GM12878 (cell line): Measurements from ENCODE around the gene TCF7. TPM values are rescaled to one million over a fixed set of nuclear protein-coding genes. Genes with fewer than 3 reads are reported as not detected.

ENCODE experiments used
- ASH2L ChIP-seq: fragments of 300-600, 200-600 bp; sonication (generic); IDR thresholded peaks from 2 replicates; pipeline ENCODE4 v1.6.1; 2017; ENCODE audit warnings: low read depth, mild to moderate bottlenecking, borderline replicate concordance
- CHD1 ChIP-seq: IDR thresholded peaks from 2 replicates; pipeline ENCODE4 v1.6.1; 2012; ENCODE audit warnings: low read depth, low read length, improper control_type of control experiment
- ELK1 ChIP-seq: IDR thresholded peaks from 2 replicates; pipeline ENCODE4 v1.6.1; 2012; ENCODE audit warnings: low read depth, low read length, improper control_type of control experiment
- HDGF ChIP-seq: fragments of 450-650 bp; IDR thresholded peaks from 2 replicates; pipeline ENCODE4 v1.6.1; 2016; ENCODE audit warnings: antibody characterized with exemption
- JUNB ChIP-seq: IDR thresholded peaks from 2 replicates; pipeline ENCODE4 v1.6.1; 2016; ENCODE audit warnings: antibody characterized with exemption, mild to moderate bottlenecking
- KLF5 ChIP-seq: fragments of 450-650 bp; IDR thresholded peaks from 2 replicates; pipeline ENCODE4 v1.6.1; 2014; ENCODE audit warnings: mild to moderate bottlenecking; ENCODE audit not compliant: partially characterized antibody
- MXI1 ChIP-seq: fragments of 150-350 bp; IDR thresholded peaks from 2 replicates; pipeline ENCODE4 v1.6.1; 2011; ENCODE audit warnings: low read depth, mild to moderate bottlenecking, inconsistent platforms, low read length, improper control_type of control experiment
- NR2C1 ChIP-seq: fragments of 450-650 bp; IDR thresholded peaks from 2 replicates; pipeline ENCODE4 v1.6.1; 2017; ENCODE audit warnings: antibody characterized with exemption, mild to moderate bottlenecking, moderate library complexity
- PML ChIP-seq: IDR thresholded peaks from 2 replicates; pipeline ENCODE4 v1.6.1; 2012; ENCODE audit warnings: low read length, inconsistent platforms
- TCF12 ChIP-seq: IDR thresholded peaks from 2 replicates; pipeline ENCODE4 v1.6.1; 2011; ENCODE audit warnings: low read depth, mild to moderate bottlenecking, low read length
- ZBTB11 ChIP-seq: fragments of 450-650 bp; formaldehyde crosslinking; IDR thresholded peaks from 2 replicates; pipeline ENCODE4 v1.5.0; 2022; ENCODE audit warnings: mild to moderate bottlenecking, missing genetic modification characterization
- ZBTB40 ChIP-seq: fragments of 450-650 bp; IDR thresholded peaks from 2 replicates; pipeline ENCODE4 v1.6.1; 2016; ENCODE audit warnings: mild to moderate bottlenecking, moderate library complexity, borderline replicate concordance
- ZNF687 ChIP-seq: fragments of 450-650 bp; IDR thresholded peaks from 2 replicates; pipeline ENCODE4 v1.6.1; 2017; ENCODE audit warnings: mild to moderate bottlenecking, moderate library complexity
- polyA plus RNA-seq, 11 experiments: library from polyadenylated mRNA; depleted of rRNA in 4 of 11; unstranded in 6 of 11; stranded (reverse) in 5 of 11; fragments of >200 nt; fragmentation: Nextera tagmentation in 4 of 11; fragmentation: Illumina TruSeq in 1 of 11; extraction: Ambion mirVana in 4 of 11; extraction: Trizol in 1 of 11; gene quantifications; 1 replicate in 1 of 11; 2 replicates in 10 of 11; pipeline versions ENCODE4 v1.2.1 to v1.2.3, GENCODE V29; 2011 to 2016; ENCODE audit warnings: inconsistent platforms in 2 of 11, missing spikeins in 2 of 11, low read depth in 1 of 11
- total RNA-seq, 4 experiments: library from RNA; depleted of rRNA in 3 of 4; stranded (reverse); fragments of >200 nt in 3 of 4; fragmentation: Illumina TruSeq in 1 of 4; extraction: Trizol in 1 of 4; gene quantifications; 2 replicates each; pipeline versions ENCODE4 v1.2.1 to v1.2.3, GENCODE V29; 2013 to 2021

The TCF7 gene
- total and polyA plus RNA-seq, 10 of the 15 experiments (the other 5 are each of a cell fraction or from before 2014, with no cell fraction given), result 10.0 to 60.2 (median 23.6) TPM

GRCh38 chr5:134114886-134115805 lies 665 bp downstream of the TCF7 start (continued):
- peak; percentile 42; the same call in 1 of the 2 replicates for TF ChIP-seq ZNF687
- TF ChIP-seq JUNB, result no peak
- no peak for TF ChIP-seq ASH2L
- no peak for TF ChIP-seq KLF5
- TF ChIP-seq NR2C1, result peak; percentile 69
- no peak for TF ChIP-seq MXI1
- peak; percentile 66; the same call in 1 of the 2 replicates for TF ChIP-seq ELK1
- TF ChIP-seq ZBTB11 (CRISPR knock-in tag), result no peak
- no peak for TF ChIP-seq CHD1
- TF ChIP-seq HDGF, result no peak
- TF ChIP-seq ZBTB40, result no peak
- no peak for TF ChIP-seq TCF12
- TF ChIP-seq PML, result no peak
